GM12864 (cell line): ENCODE measurements around the gene EEF1AKMT1.

Experiments used
- DNase-seq: peaks from one replicate; pipeline ENCODE4 v3.0.0-alpha.2; 2011; ENCODE audit warnings: low read depth
- H3K4me3 ChIP-seq: 2 replicates; pipeline ENCODE4 v1.5.1; 2011; ENCODE audit warnings: mild to moderate bottlenecking, low read depth, low read length, control low read depth
- CTCF ChIP-seq: IDR thresholded peaks from 2 replicates; pipeline ENCODE4 v1.5.1; 2011; ENCODE audit warnings: low read depth, mild to moderate bottlenecking, moderate library complexity, low read length, control low read depth, inconsistent platforms; ENCODE audit errors: missing control alignments

The EEF1AKMT1 gene

GRCh38 chr13:20738616-20739015, 35.1 kb downstream of the EEF1AKMT1 start:
- TF ChIP-seq CTCF: no peak
- H3K4me3 ChIP-seq: no peak overlapping the region
- no peak for DNase-seq

- no peak for DNase-seq
- no peak overlapping the region for H3K4me3 ChIP-seq
- no peak for TF ChIP-seq CTCF
Observed at GRCh38 chr13:20729633-20730585, 43.9 kb downstream of the EEF1AKMT1 start.

GRCh38 chr13:20728579-20729311, 45.0 kb downstream of the EEF1AKMT1 start:
- TF ChIP-seq CTCF: no peak
- no peak overlapping the region for H3K4me3 ChIP-seq
- DNase-seq: no peak

- no peak overlapping the region for H3K4me3 ChIP-seq
- DNase-seq: no peak
- TF ChIP-seq CTCF: no peak
Observed at GRCh38 chr13:20727856-20728255, 45.9 kb downstream of the EEF1AKMT1 start.

GRCh38 chr13:20721454-20722357, 52.1 kb downstream of the EEF1AKMT1 start:
- no peak for TF ChIP-seq CTCF
- DNase-seq: no peak
- no peak overlapping the region for H3K4me3 ChIP-seq

GRCh38 chr13:20721058-20721453, 52.7 kb downstream of the EEF1AKMT1 start:
- TF ChIP-seq CTCF: no peak
- H3K4me3 ChIP-seq: no peak overlapping the region
- DNase-seq: no peak
